Measurements from ENCODE around the gene SBF2. TPM values are rescaled to one million over a fixed set of nuclear protein-coding genes. Genes with fewer than 3 reads are reported as not detected.
"Not testable (repeated sequence)": the region's sequence is repeated elsewhere in the genome, so short reads cannot be mapped to it uniquely, and the experiment has no call there.

SBF2 gene
- total and polyA plus RNA-seq, 3 donors from 2014 or later = 27.8 to 52.8 (median 48.7) TPM

DNA sequence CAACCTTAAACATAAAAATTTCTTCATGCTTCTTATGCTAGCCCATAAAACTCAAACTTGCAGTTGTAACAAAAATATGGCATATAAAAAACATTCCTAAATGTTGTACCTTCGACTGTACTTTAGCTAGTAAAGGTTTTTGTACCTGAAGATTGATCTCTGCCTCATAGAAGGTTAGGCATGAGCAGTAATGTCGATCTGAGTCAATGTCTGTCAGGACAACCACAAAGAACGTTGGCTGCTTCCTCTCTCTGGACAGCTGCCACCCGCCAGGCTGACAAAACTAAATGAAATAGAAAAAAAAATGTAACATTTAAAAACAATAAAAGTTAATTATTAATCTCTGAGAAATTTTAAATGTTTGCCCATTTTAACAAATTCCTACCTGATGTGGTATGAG lies 251.3 kb downstream of the SBF2 start:
- Histone ChIP-seq H3K9me3 (no peaks in the 10 kb centered on the region), H3K4me1 (peaks cover 4% of the 10 kb centered on the region), H3K27me3 (no peaks in the 10 kb centered on the region), H3K27ac (no peak overlapping the region), H3K36me3 (ENCODE audit: low read depth, missing control alignments) (no peaks in the 10 kb centered on the region), H3K4me3 (no peak overlapping the region)
- intact Hi-C loops (cut with DNase I; ENCODE audit: low total_unique reads) = no loop called here
- WGBS, 2 donors = 79 to 90% methylated on average over 4 of the region's 4 CpGs
- TF ChIP-seq, protein P1, sequence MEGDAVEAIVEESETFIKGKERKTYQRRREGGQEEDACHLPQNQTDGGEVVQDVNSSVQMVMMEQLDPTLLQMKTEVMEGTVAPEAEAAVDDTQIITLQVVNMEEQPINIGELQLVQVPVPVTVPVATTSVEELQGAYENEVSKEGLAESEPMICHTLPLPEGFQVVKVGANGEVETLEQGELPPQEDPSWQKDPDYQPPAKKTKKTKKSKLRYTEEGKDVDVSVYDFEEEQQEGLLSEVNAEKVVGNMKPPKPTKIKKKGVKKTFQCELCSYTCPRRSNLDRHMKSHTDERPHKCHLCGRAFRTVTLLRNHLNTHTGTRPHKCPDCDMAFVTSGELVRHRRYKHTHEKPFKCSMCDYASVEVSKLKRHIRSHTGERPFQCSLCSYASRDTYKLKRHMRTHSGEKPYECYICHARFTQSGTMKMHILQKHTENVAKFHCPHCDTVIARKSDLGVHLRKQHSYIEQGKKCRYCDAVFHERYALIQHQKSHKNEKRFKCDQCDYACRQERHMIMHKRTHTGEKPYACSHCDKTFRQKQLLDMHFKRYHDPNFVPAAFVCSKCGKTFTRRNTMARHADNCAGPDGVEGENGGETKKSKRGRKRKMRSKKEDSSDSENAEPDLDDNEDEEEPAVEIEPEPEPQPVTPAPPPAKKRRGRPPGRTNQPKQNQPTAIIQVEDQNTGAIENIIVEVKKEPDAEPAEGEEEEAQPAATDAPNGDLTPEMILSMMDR (IDR thresholded peaks at IDR 0.05) = no peak
- TF ChIP-seq POLR2A (IDR thresholded peaks at IDR 0.05) = no peak
- DNase-seq = no peak

DNA sequence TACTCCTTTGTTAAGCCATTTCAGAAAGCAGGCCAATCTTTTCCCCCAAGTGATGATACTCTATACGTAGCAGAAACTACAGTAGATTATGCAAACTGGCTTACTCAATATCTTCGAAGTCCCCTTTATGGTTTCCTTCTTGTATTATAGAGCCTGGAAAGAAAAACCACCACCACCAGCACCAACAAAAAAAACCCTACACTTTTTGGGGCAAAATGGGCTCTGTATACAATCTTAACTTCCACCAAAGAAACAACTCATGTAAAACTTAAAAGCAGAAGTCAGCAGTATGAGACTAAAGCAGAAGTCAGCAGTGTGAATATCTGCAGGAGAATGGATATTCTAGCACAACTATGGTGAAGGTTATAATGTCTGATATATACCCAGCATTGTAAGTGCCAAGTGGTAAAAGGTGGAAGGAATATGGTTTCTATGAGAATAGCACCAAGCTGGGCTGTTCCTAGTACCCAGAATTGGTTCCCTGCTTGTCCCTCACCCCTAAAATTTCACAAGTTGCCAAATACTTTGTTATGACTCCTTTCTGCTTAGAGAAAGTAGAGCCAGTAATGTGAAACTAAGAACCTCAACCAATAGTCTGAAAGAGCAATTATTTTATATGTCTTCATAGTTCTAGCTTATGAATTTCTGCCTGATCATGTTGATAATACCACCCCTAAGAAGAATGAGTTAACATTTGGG lies 252.1 kb downstream of the SBF2 start:
- no peak overlapping the region for H3K27ac ChIP-seq
- no peak for DNase-seq
- H3K9me3 ChIP-seq = no peaks in the 10 kb centered on the region
- H3K4me1 ChIP-seq = peaks cover 4% of the 10 kb centered on the region
- TF ChIP-seq, protein P1 (IDR thresholded peaks at IDR 0.05) = no peak
- TF ChIP-seq POLR2A (IDR thresholded peaks at IDR 0.05) = no peak
- no peaks in the 10 kb centered on the region for H3K36me3 ChIP-seq (ENCODE audit: low read depth, missing control alignments)
- H3K27me3 ChIP-seq = no peaks in the 10 kb centered on the region
- intact Hi-C loops (cut with DNase I; ENCODE audit: low total_unique reads) = no loop called here
- WGBS, 2 donors = 85 to 90% methylated on average over 1 of the region's 2 CpGs
- no peak overlapping the region for H3K4me3 ChIP-seq

DNA sequence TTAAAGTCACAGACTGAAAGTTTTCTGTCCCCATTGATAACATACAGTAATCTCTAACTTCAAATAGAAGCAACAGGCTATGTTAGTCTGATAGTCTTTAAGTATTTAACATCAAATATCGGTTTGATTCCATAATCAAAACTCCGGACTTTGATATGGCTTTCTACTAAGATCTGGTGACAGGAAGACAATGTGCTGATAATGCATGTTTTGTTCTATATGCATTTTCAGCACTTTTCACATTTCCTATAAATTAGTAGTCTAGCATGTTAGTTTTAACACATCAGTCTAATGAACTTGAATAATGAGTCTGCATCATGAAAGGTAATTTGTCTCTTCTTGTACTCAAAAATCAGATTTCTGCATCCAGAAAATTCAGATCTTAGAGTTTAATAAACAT lies 252.7 kb downstream of the SBF2 start:
- no peak overlapping the region for H3K4me3 ChIP-seq
- no peaks in the 10 kb centered on the region for H3K9me3 ChIP-seq
- WGBS, 2 donors = 46 to 47% methylated on average over 2 of the region's 2 CpGs
- H3K36me3 ChIP-seq (ENCODE audit: low read depth, missing control alignments) = no peaks in the 10 kb centered on the region
- no peak for TF ChIP-seq POLR2A (IDR thresholded peaks at IDR 0.05)
- TF ChIP-seq, protein P1 (IDR thresholded peaks at IDR 0.05) = no peak
- intact Hi-C loops (cut with DNase I; ENCODE audit: low total_unique reads) = no loop called here
- DNase-seq = no peak
- H3K27ac ChIP-seq = no peak overlapping the region
- peaks cover 4% of the 10 kb centered on the region for H3K4me1 ChIP-seq
- no peaks in the 10 kb centered on the region for H3K27me3 ChIP-seq

DNA sequence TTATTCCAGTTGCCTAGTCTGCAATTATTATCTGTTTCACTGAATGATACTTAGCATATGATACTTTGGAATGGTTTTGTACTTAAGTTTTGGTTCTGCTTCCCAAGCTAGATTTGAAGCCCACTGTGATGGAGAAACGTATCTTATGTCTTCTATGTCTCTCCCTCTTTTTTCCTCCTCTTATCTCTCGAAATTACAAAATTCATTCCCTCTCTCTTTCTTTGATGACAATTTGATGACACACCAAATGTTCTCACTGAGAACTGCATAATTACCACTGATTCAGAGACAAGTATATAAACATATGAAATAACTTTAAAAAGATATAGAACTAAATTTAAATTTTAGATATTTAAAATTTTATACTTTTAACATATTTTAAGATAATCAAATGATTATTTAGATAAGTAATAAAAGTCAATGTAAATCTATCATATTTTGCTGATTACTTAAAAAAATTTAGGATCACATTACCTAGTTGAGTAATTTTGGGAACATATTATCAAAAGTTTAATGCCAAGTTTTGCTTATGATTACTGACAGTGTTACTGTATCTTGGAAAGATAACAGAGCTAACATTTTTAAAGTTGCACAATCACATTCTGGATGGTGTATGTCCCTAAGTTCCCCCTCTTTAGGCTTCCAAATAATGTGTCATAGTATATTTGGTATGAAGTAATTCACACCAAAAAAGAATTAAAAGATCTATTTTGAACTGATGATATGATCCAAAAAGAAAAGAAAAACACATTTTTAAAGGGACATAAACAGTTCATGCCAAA lies 255.3 kb downstream of the SBF2 start:
- Histone ChIP-seq H3K4me1 (peaks cover 4% of the 10 kb centered on the region), H3K9me3 (no peaks in the 10 kb centered on the region), H3K27me3 (no peaks in the 10 kb centered on the region), H3K4me3 (no peak overlapping the region), H3K36me3 (ENCODE audit: low read depth, missing control alignments) (no peaks in the 10 kb centered on the region), H3K27ac (no peak overlapping the region)
- 83 to 88% methylated on average over 2 of the region's 2 CpGs for WGBS, 2 donors
- TF ChIP-seq, protein P1 (IDR thresholded peaks at IDR 0.05) = no peak
- TF ChIP-seq POLR2A (IDR thresholded peaks at IDR 0.05) = no peak
- no peak for DNase-seq
- intact Hi-C loops (cut with DNase I; ENCODE audit: low total_unique reads) = no loop called here

DNA sequence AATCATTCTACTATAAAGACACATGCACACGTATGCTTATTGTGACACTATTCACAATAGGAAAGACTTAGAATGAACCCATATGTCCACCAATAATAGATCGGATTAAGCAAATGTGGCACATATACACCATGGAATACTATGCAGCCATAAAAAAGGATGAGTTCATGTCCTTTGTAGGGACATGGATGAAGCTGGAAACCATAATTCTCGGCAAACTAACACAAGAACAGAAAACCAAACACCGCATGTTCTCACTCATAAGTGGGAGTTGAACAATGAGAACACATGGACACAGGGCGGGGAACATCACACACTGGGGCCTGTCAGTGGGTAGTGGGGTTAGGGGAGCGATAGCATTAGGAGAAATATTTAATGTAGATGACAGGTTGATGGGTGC lies 258.1 kb downstream of the SBF2 start:
- H3K4me1 ChIP-seq; H3K36me3 ChIP-seq (ENCODE audit: low read depth, missing control alignments); H3K4me3 ChIP-seq; H3K9me3 ChIP-seq; H3K27ac ChIP-seq; intact Hi-C loops (cut with DNase I; ENCODE audit: low total_unique reads); H3K27me3 ChIP-seq; DNase-seq: not testable (repeated sequence)
- WGBS, 2 donors = 91 to 95% methylated on average over 6 of the region's 6 CpGs
